WTC11 (cell line): ENCODE results near the gene CSNK2A1. TPM values are rescaled to one million over a fixed set of nuclear protein-coding genes. Genes with fewer than 3 reads are reported as not detected.

Experiments
- ATAC-seq: fragments of 200-7000 bp; cut with Tn5 transposase; 2 replicates; pipeline ENCODE4 v1.10.0; 2021; ENCODE audit warnings: mild to moderate bottlenecking, moderate library complexity
- CTCF ChIA-PET: fragments of 300-600 bp; sonication (Branson Sonifier 250); formaldehyde crosslinking; loops from one replicate; lab custom pipeline; 2021; ENCODE audit warnings: antibody characterized with exemption; lab: Charles Lee
- POLR2A ChIA-PET: fragments of 350-600 bp; sonication (Branson Sonifier 250); formaldehyde crosslinking; loops from one replicate; lab custom pipeline; 2021; ENCODE audit warnings: antibody characterized with exemption; lab: Charles Lee
- DNase-seq: peaks from one replicate; pipeline ENCODE4 v3.0.0; 2021; ENCODE audit warnings: low spot score
- H3K27ac Mint-ChIP-seq: 2 replicates; pipeline ENCODE4 v1.8.0; 2021; ENCODE audit warnings: mixed read lengths
- H3K27me3 Mint-ChIP-seq: 2 replicates; pipeline ENCODE4 v1.8.0; 2021; ENCODE audit warnings: low read depth, mild to moderate bottlenecking, moderate library complexity, mixed read lengths
- H3K36me3 Mint-ChIP-seq: 2 replicates; pipeline ENCODE4 v1.8.0; 2021; ENCODE audit warnings: mixed read lengths
- H3K4me1 Mint-ChIP-seq: 2 replicates; pipeline ENCODE4 v1.8.0; 2022; ENCODE audit warnings: mixed read lengths
- H3K4me3 Mint-ChIP-seq: 2 replicates; pipeline ENCODE4 v1.8.0; 2021; ENCODE audit warnings: mild to moderate bottlenecking, moderate library complexity, mixed read lengths
- H3K9me3 Mint-ChIP-seq: 2 replicates; pipeline ENCODE4 v1.8.0; 2021; ENCODE audit warnings: mixed read lengths
- ARID4B ChIP-seq: sonication (generic); formaldehyde crosslinking; IDR thresholded peaks from 2 replicates; pipeline ENCODE4 v1.8.0; 2023; ENCODE audit warnings: missing genetic modification reagents, mild to moderate bottlenecking, borderline replicate concordance
- ATF2 ChIP-seq: sonication (generic); formaldehyde crosslinking; IDR thresholded peaks from 2 replicates; pipeline ENCODE4 v1.8.1; 2022; ENCODE audit warnings: low read depth, missing genetic modification reagents, borderline replicate concordance
- CREB1 ChIP-seq: sonication (generic); formaldehyde crosslinking; IDR thresholded peaks from 2 replicates; pipeline ENCODE4 v1.8.0; 2023; ENCODE audit warnings: mild to moderate bottlenecking, missing genetic modification reagents
- FOXK1 ChIP-seq: sonication (generic); formaldehyde crosslinking; IDR thresholded peaks from 2 replicates; pipeline ENCODE4 v1.8.0; 2022; ENCODE audit warnings: mild to moderate bottlenecking, moderate library complexity, missing genetic modification reagents
- KAT7 ChIP-seq: sonication (generic); formaldehyde crosslinking; IDR thresholded peaks from 2 replicates; pipeline ENCODE4 v1.8.1; 2023; ENCODE audit warnings: missing genetic modification reagents, mild to moderate bottlenecking, borderline replicate concordance
- MXD4 ChIP-seq: fragments of 250-450 bp; sonication (Bioruptor Pico); IDR thresholded peaks from 2 replicates; pipeline ENCODE4 v1.8.0; 2021; ENCODE audit warnings: mild to moderate bottlenecking, moderate library complexity, borderline replicate concordance
- NFE2L1 ChIP-seq: sonication (generic); formaldehyde crosslinking; IDR thresholded peaks from 2 replicates; pipeline ENCODE4 v1.8.1; 2023; ENCODE audit warnings: missing genetic modification reagents
- NFYB ChIP-seq: sonication (generic); formaldehyde crosslinking; conservative IDR thresholded peaks from 2 replicates; pipeline ENCODE4 v1.8.0; 2022; ENCODE audit warnings: low read depth, missing genetic modification reagents
- TEAD1 ChIP-seq: sonication (generic); formaldehyde crosslinking; IDR thresholded peaks from 2 replicates; pipeline ENCODE4 v1.8.0; 2022; ENCODE audit warnings: mild to moderate bottlenecking, missing genetic modification reagents
- ZBTB43 ChIP-seq: sonication (generic); formaldehyde crosslinking; IDR thresholded peaks from 2 replicates; pipeline ENCODE4 v1.8.1; 2023; ENCODE audit warnings: mild to moderate bottlenecking, missing genetic modification reagents
- ZNF232 ChIP-seq: sonication (generic); formaldehyde crosslinking; IDR thresholded peaks from 2 replicates; pipeline ENCODE4 v1.8.0; 2022; ENCODE audit warnings: mild to moderate bottlenecking, missing genetic modification reagents
- ZNF263 ChIP-seq: sonication (generic); formaldehyde crosslinking; IDR thresholded peaks from 2 replicates; pipeline ENCODE4 v1.8.1; 2022; ENCODE audit warnings: low read depth, mild to moderate bottlenecking, moderate library complexity, missing genetic modification reagents
- ZNF317 ChIP-seq: sonication (generic); formaldehyde crosslinking; IDR thresholded peaks from 2 replicates; pipeline ENCODE4 v1.8.1; 2023; ENCODE audit warnings: low read depth, mild to moderate bottlenecking, moderate library complexity, missing genetic modification reagents, borderline replicate concordance
- ZNF416 ChIP-seq: fragments of 250-450 bp; sonication (Bioruptor Pico); IDR thresholded peaks from 2 replicates; pipeline ENCODE4 v1.9.0; 2021; ENCODE audit warnings: mild to moderate bottlenecking, inconsistent platforms
- total RNA-seq: library from RNA; stranded (reverse); gene quantifications from 3 replicates; pipeline ENCODE4 v1.2.3, GENCODE V29; 2021
- TF ChIP-seq, protein P1 (sequence below): fragments of 250-450 bp; sonication (Bioruptor Pico); IDR thresholded peaks from 2 replicates; pipeline ENCODE4 v1.9.0; 2021; ENCODE audit warnings: mild to moderate bottlenecking
- TF ChIP-seq, protein P2 (sequence below): fragments of 250-450 bp; sonication (Bioruptor Pico); IDR thresholded peaks from 2 replicates; pipeline ENCODE4 v1.9.0; 2021; ENCODE audit warnings: moderate library complexity, mild to moderate bottlenecking, inconsistent platforms, borderline replicate concordance
- TF ChIP-seq, protein P3 (sequence below): sonication (generic); formaldehyde crosslinking; IDR thresholded peaks from 2 replicates; pipeline ENCODE4 v1.8.1; 2023; ENCODE audit warnings: mild to moderate bottlenecking, missing genetic modification reagents, moderate library complexity
- TF ChIP-seq, protein P4 (sequence below): fragments of 200-600 bp; IDR thresholded peaks from 2 replicates; pipeline ENCODE4 v1.8.0; 2022; ENCODE audit warnings: antibody characterized with exemption
- TF ChIP-seq, protein P5 (sequence below): sonication (generic); formaldehyde crosslinking; IDR thresholded peaks from 2 replicates; pipeline ENCODE4 v1.8.1; 2022; ENCODE audit warnings: mild to moderate bottlenecking, missing genetic modification reagents, moderate library complexity, borderline replicate concordance

Gene CSNK2A1
- total RNA-seq, 1 experiment from 2014 or later: 235 TPM

GRCh38 chr20:444862-445426, 98.6 kb downstream of the CSNK2A1 start:
- H3K9me3 Mint-ChIP-seq: no peaks in the 10 kb centered on the region
- H3K27ac Mint-ChIP-seq: peak overlapping the region; percentile 13; the same call in 1 of the 2 replicates
- TF ChIP-seq CREB1 (CRISPR knock-in tag) (no peak), ZNF263 (CRISPR knock-in tag) (no peak), MXD4 (CRISPR knock-in tag) (no peak), ZBTB43 (CRISPR knock-in tag) (no peak), NFYB (CRISPR knock-in tag) (no peak), ZNF416 (CRISPR knock-in tag) (no peak)
- TF ChIP-seq, protein P1, sequence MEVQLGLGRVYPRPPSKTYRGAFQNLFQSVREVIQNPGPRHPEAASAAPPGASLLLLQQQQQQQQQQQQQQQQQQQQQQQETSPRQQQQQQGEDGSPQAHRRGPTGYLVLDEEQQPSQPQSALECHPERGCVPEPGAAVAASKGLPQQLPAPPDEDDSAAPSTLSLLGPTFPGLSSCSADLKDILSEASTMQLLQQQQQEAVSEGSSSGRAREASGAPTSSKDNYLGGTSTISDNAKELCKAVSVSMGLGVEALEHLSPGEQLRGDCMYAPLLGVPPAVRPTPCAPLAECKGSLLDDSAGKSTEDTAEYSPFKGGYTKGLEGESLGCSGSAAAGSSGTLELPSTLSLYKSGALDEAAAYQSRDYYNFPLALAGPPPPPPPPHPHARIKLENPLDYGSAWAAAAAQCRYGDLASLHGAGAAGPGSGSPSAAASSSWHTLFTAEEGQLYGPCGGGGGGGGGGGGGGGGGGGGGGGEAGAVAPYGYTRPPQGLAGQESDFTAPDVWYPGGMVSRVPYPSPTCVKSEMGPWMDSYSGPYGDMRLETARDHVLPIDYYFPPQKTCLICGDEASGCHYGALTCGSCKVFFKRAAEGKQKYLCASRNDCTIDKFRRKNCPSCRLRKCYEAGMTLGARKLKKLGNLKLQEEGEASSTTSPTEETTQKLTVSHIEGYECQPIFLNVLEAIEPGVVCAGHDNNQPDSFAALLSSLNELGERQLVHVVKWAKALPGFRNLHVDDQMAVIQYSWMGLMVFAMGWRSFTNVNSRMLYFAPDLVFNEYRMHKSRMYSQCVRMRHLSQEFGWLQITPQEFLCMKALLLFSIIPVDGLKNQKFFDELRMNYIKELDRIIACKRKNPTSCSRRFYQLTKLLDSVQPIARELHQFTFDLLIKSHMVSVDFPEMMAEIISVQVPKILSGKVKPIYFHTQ: no peak
- DNase-seq: no peak
- no peak for ATAC-seq
- peaks cover 48% of the 10 kb centered on the region for H3K36me3 Mint-ChIP-seq
- no peaks in the 10 kb centered on the region for H3K27me3 Mint-ChIP-seq
- CTCF ChIA-PET: interaction anchor here (0.8 to 1.6 kb wide), 4 partner anchors 13 to 294 kb away, joined by 3 to 4 read pairs (median 3); no protein-coding TSS in a partner anchor
- peaks cover 7% of the 10 kb centered on the region; the same call in 1 of the 2 replicates for H3K4me1 Mint-ChIP-seq
- H3K4me3 Mint-ChIP-seq: no peak overlapping the region
- POLR2A ChIA-PET: no interaction called here

DNA sequence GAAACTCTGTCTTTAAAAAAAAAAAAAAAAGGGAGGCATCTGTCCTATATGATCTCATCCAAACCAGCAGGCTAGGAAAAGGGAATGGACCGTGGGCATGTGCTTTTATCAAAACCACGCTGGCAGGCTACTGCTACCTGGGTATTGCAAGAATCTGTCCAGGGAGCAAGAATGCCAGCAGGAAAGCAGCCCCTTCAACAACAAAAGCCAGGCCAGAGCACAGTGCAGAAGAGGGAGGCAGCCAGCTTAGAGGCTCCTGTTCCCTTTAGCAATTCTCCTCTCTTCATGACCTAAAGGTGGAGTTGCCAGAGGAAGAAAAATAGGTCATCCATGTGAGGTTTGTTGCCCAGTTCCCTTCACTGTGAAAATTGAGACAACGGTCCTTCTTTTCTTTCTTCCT, 99.5 kb downstream of the CSNK2A1 start:
- Mint-ChIP-seq H3K36me3 (peaks cover 57% of the 10 kb centered on the region), H3K27ac (no peak overlapping the region), H3K9me3 (no peaks in the 10 kb centered on the region), H3K4me3 (no peak overlapping the region), H3K4me1 (peaks cover 7% of the 10 kb centered on the region; the same call in 1 of the 2 replicates), H3K27me3 (no peaks in the 10 kb centered on the region)
- ChIA-PET CTCF (no interaction called here), POLR2A (interaction anchor here (0.7 kb wide), 1 partner anchor 34 kb away, joined by 3 read pairs; no protein-coding TSS in a partner anchor)
- ATAC-seq (no peak), DNase-seq (no peak)
- TF ChIP-seq ATF2 (CRISPR knock-in tag): no peak
- no peak for TF ChIP-seq ZNF317 (CRISPR knock-in tag)
- no peak for TF ChIP-seq FOXK1 (CRISPR knock-in tag)
- TF ChIP-seq, protein P2, sequence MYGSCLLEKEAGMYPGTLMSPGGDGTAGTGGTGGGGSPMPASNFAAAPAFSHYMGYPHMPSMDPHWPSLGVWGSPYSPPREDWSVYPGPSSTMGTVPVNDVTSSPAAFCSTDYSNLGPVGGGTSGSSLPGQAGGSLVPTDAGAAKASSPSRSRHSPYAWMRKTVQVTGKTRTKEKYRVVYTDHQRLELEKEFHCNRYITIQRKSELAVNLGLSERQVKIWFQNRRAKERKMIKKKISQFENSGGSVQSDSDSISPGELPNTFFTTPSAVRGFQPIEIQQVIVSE (CRISPR knock-in tag): no peak
- TF ChIP-seq ARID4B (CRISPR knock-in tag): no peak
- no peak for TF ChIP-seq TEAD1
- TF ChIP-seq, protein P3, sequence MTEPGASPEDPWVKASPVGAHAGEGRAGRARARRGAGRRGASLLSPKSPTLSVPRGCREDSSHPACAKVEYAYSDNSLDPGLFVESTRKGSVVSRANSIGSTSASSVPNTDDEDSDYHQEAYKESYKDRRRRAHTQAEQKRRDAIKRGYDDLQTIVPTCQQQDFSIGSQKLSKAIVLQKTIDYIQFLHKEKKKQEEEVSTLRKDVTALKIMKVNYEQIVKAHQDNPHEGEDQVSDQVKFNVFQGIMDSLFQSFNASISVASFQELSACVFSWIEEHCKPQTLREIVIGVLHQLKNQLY: no peak
- no peak for TF ChIP-seq MXD4 (CRISPR knock-in tag)
- TF ChIP-seq, protein P4, sequence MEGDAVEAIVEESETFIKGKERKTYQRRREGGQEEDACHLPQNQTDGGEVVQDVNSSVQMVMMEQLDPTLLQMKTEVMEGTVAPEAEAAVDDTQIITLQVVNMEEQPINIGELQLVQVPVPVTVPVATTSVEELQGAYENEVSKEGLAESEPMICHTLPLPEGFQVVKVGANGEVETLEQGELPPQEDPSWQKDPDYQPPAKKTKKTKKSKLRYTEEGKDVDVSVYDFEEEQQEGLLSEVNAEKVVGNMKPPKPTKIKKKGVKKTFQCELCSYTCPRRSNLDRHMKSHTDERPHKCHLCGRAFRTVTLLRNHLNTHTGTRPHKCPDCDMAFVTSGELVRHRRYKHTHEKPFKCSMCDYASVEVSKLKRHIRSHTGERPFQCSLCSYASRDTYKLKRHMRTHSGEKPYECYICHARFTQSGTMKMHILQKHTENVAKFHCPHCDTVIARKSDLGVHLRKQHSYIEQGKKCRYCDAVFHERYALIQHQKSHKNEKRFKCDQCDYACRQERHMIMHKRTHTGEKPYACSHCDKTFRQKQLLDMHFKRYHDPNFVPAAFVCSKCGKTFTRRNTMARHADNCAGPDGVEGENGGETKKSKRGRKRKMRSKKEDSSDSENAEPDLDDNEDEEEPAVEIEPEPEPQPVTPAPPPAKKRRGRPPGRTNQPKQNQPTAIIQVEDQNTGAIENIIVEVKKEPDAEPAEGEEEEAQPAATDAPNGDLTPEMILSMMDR: no peak
- no peak for TF ChIP-seq ZNF232
- TF ChIP-seq NFE2L1 (CRISPR knock-in tag): no peak
- TF ChIP-seq, protein P5, sequence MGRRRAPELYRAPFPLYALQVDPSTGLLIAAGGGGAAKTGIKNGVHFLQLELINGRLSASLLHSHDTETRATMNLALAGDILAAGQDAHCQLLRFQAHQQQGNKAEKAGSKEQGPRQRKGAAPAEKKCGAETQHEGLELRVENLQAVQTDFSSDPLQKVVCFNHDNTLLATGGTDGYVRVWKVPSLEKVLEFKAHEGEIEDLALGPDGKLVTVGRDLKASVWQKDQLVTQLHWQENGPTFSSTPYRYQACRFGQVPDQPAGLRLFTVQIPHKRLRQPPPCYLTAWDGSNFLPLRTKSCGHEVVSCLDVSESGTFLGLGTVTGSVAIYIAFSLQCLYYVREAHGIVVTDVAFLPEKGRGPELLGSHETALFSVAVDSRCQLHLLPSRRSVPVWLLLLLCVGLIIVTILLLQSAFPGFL (CRISPR knock-in tag): no peak
- no peak for TF ChIP-seq KAT7 (CRISPR knock-in tag)
